SK-N-SH (cell line): Measurements from ENCODE around the gene ZBTB33. TPM values are rescaled to one million over a fixed set of nuclear protein-coding genes. Genes with fewer than 3 reads are reported as not detected.

Source experiments
- CTCF ChIA-PET: fragments of 300-600, 350-600 bp; formaldehyde crosslinking; extraction: SDS; loops from one replicate; lab custom pipeline; 2021; lab: Yijun Ruan, JAX
- POLR2A ChIA-PET: fragments of 350-600 bp; sonication (Branson Sonifier 250); formaldehyde crosslinking; extraction: SDS; loops from one replicate; lab custom pipeline; 2020; ENCODE audit warnings: antibody characterized with exemption, inconsistent platforms; lab: Yijun Ruan, JAX
- DNase-seq: peaks from one replicate; pipeline ENCODE4 v3.0.0; 2012
- H2AFZ ChIP-seq: fragments of 200-600 bp; sonication (generic); 2 replicates; pipeline ENCODE4 v1.8.1; 2016; ENCODE audit warnings: antibody characterized with exemption, mild to moderate bottlenecking, low read depth
- H3F3A ChIP-seq: fragments of 200-600 bp; sonication (generic); replicated peaks from 2 replicates; pipeline ENCODE3; 2016; ENCODE audit warnings: antibody characterized with exemption, mild to moderate bottlenecking; ENCODE audit not compliant: insufficient read depth
- H3K27ac ChIP-seq, 2 experiments: fragments of 200-500 bp in 1 of 2; fragments of 200-600 bp in 1 of 2; sonication (Bioruptor generic) in 1 of 2; sonication (generic), shearing (Covaris generic) in 1 of 2; 2 replicates each; pipeline versions ENCODE4 v1.5.1 to v1.6.1; 2014 to 2016; ENCODE audit warnings: low read depth in 2 of 2, inconsistent platforms in 1 of 2, low read length in 1 of 2, mild to moderate bottlenecking in 1 of 2, mixed read lengths in 1 of 2
- H3K27me3 ChIP-seq: fragments of 200-600 bp; sonication (generic), shearing (Covaris generic); 2 replicates; pipeline ENCODE4 v1.6.1; 2016; ENCODE audit warnings: mixed run types; ENCODE audit not compliant: insufficient read depth
- H3K36me3 ChIP-seq, 2 experiments: fragments of 200-500 bp in 1 of 2; fragments of 200-600 bp in 1 of 2; sonication (Bioruptor generic) in 1 of 2; sonication (generic) in 1 of 2; replicated peaks in 1 of 2; 2 replicates each; pipeline versions ENCODE3 to v1.5.1; 2014 to 2016; ENCODE audit warnings: low read length in 1 of 2, mild to moderate bottlenecking in 1 of 2; ENCODE audit not compliant: insufficient read depth in 2 of 2, control insufficient read depth in 1 of 2
- H3K4me1 ChIP-seq, 2 experiments: fragments of 200-500 bp in 1 of 2; fragments of 200-600 bp in 1 of 2; sonication (Bioruptor generic) in 1 of 2; sonication (generic), shearing (Covaris generic) in 1 of 2; 2 replicates each; pipeline versions ENCODE4 v1.5.1 to v1.6.1; 2014 to 2016; ENCODE audit warnings: low read depth in 1 of 2, low read length in 1 of 2, mixed run types in 1 of 2; ENCODE audit not compliant: insufficient read depth in 2 of 2, control insufficient read depth in 1 of 2
- H3K4me2 ChIP-seq: fragments of 200-600 bp; sonication (generic), shearing (Covaris generic); 2 replicates; pipeline ENCODE4 v1.6.1; 2017; ENCODE audit warnings: mixed run types
- H3K4me3 ChIP-seq, 2 experiments: fragments of 200-500 bp in 1 of 2; fragments of 200-600 bp in 1 of 2; sonication (Bioruptor generic) in 1 of 2; sonication (generic), shearing (Covaris generic) in 1 of 2; 2 replicates each; pipeline versions ENCODE4 v1.5.1 to v1.8.1; 2014 to 2016; ENCODE audit warnings: low read depth in 2 of 2, inconsistent platforms in 1 of 2, low read length in 1 of 2, mild to moderate bottlenecking in 1 of 2, mixed read lengths in 1 of 2, moderate library complexity in 1 of 2
- H3K79me2 ChIP-seq: fragments of 200-600 bp; sonication (generic); 2 replicates; pipeline ENCODE4 v1.8.1; 2017; ENCODE audit warnings: mild to moderate bottlenecking; ENCODE audit not compliant: insufficient read depth
- H3K9ac ChIP-seq: fragments of 200-600 bp; sonication (generic); 2 replicates; pipeline ENCODE4 v1.6.1; 2017; ENCODE audit warnings: mixed run types
- H3K9me2 ChIP-seq: fragments of 200-600 bp; sonication (generic); 2 replicates; pipeline ENCODE4 v1.6.1; 2017; ENCODE audit warnings: mixed run types
- H3K9me3 ChIP-seq: fragments of 200-600 bp; sonication (generic); 2 replicates; pipeline ENCODE4 v1.6.1; 2017; ENCODE audit warnings: mixed run types, mild to moderate bottlenecking, moderate library complexity
- H4K20me1 ChIP-seq: fragments of 200-600 bp; sonication (generic); 2 replicates; pipeline ENCODE4 v1.6.1; 2017; ENCODE audit warnings: mild to moderate bottlenecking, mixed run types; ENCODE audit not compliant: insufficient read depth
- CHD2 ChIP-seq: fragments of 150-350 bp; IDR thresholded peaks from 2 replicates; pipeline ENCODE4 v1.6.1; 2018; ENCODE audit warnings: low read length; ENCODE audit not compliant: partially characterized antibody
- CTCF ChIP-seq: fragments of 200-600 bp; sonication (generic); IDR thresholded peaks from 2 replicates; pipeline ENCODE4 v1.6.1; 2017; ENCODE audit warnings: antibody characterized with exemption, mild to moderate bottlenecking, moderate library complexity
- ELF1 ChIP-seq: IDR thresholded peaks from 2 replicates; pipeline ENCODE4 v1.4.0; 2012
- EP300 ChIP-seq, 2 experiments: IDR thresholded peaks; 2 replicates each; pipeline versions ENCODE4 v1.4.0 to v1.6.1; 2012; ENCODE audit warnings: borderline replicate concordance in 1 of 2, low read depth in 1 of 2, low read length in 1 of 2
- FOSL2 ChIP-seq: IDR thresholded peaks from 2 replicates; pipeline ENCODE4 v1.4.0; 2012; ENCODE audit warnings: low read depth, mild to moderate bottlenecking, moderate library complexity, borderline replicate concordance
- FOXJ3 ChIP-seq: sonication (generic); formaldehyde crosslinking; IDR thresholded peaks from 2 replicates; pipeline ENCODE4 v1.5.1; 2020; ENCODE audit warnings: mild to moderate bottlenecking, missing genetic modification reagents
- MAX ChIP-seq: IDR thresholded peaks from 2 replicates; pipeline ENCODE4 v1.4.0; 2012; ENCODE audit warnings: low read depth
- MXI1 ChIP-seq: IDR thresholded peaks from 2 replicates; pipeline ENCODE4 v1.6.1; 2012; ENCODE audit warnings: mild to moderate bottlenecking, low read depth, low read length, improper control_type of control experiment
- PBX3 ChIP-seq: IDR thresholded peaks from 2 replicates; pipeline ENCODE4; 2012
- RAD21 ChIP-seq: IDR thresholded peaks from 2 replicates; pipeline ENCODE4 v1.6.1; 2012; ENCODE audit warnings: mild to moderate bottlenecking, low read length
- REST ChIP-seq: IDR thresholded peaks from 2 replicates; pipeline ENCODE4 v1.6.1; 2012; ENCODE audit warnings: mild to moderate bottlenecking, low read depth, low read length, moderate library complexity
- SIN3A ChIP-seq: IDR thresholded peaks from 2 replicates; pipeline ENCODE4 v1.6.1; 2012; ENCODE audit warnings: low read depth, mild to moderate bottlenecking, low read length, moderate library complexity, borderline replicate concordance
- SMC3 ChIP-seq: IDR thresholded peaks from 2 replicates; pipeline ENCODE4 v1.6.1; 2012; ENCODE audit warnings: low read depth, low read length, improper control_type of control experiment
- WGBS: methylation state at CpG from one replicate; pipeline ENCODE4 v1.1.6; 2017; ENCODE audit warnings: low lambda C conversion rate; 5-methylcytosine and 5-hydroxymethylcytosine counted together
- polyA plus RNA-seq, 3 experiments: library from polyadenylated mRNA; depleted of rRNA; stranded (reverse); fragments of >200 nt; gene quantifications; 2 replicates each; pipeline ENCODE4 v1.2.3, GENCODE V29; 2012

The ZBTB33 gene
- polyA plus RNA-seq, 1 of the 3 experiments (the other 2 are of a cell fraction): 1.2 TPM

GRCh38 chrX:120213438-120214265, 37.0 kb upstream of the ZBTB33 start:
- H3K9ac ChIP-seq: no peak overlapping the region
- H3K79me2 ChIP-seq: no peaks in the 10 kb centered on the region
- no peak overlapping the region for H3K4me2 ChIP-seq
- no peaks in the 10 kb centered on the region for H3F3A ChIP-seq
- H3K9me2 ChIP-seq: no peaks in the 10 kb centered on the region
- no peaks in the 10 kb centered on the region for H3K9me3 ChIP-seq
- H4K20me1 ChIP-seq: no peaks in the 10 kb centered on the region
- H3K4me3 ChIP-seq: no peak overlapping the region
- 13% methylated on average over 8 of the region's 8 CpGs for WGBS
- no peaks in the 10 kb centered on the region; the same call in 1 of the 2 replicates for H3K27me3 ChIP-seq
- ChIA-PET CTCF (interaction anchor here (0.6 to 2.9 kb wide), 33 partner anchors 9 to 707 kb away, joined by 3 to 33 read pairs (median 5); partner anchors contain the start of genes RHOXF1 and ZBTB33), POLR2A (no interaction called here)
- no peak overlapping the region for H2AFZ ChIP-seq
- DNase-seq: peak; percentile 66
- H3K27ac ChIP-seq: no peak overlapping the region
- no peaks in the 10 kb centered on the region; a peak in 1 of 4 replicates for H3K4me1 ChIP-seq
- peak; percentile 91 for TF ChIP-seq CTCF
- no peak for TF ChIP-seq CHD2
- no peak for TF ChIP-seq ELF1
- peak; percentile 80 for TF ChIP-seq RAD21
- TF ChIP-seq REST: peak; percentile 85
- TF ChIP-seq FOSL2: no peak
- TF ChIP-seq MXI1: no peak
- no peak for TF ChIP-seq SIN3A
- no peak for TF ChIP-seq FOXJ3
- TF ChIP-seq PBX3: no peak
- TF ChIP-seq EP300 (IDR thresholded peaks at IDR 0.05; ENCODE audit: borderline replicate concordance in 1 of 2, low read depth in 1 of 2, low read length in 1 of 2): no peak
- TF ChIP-seq SMC3: peak; percentile 70
- TF ChIP-seq MAX: no peak
- no peaks in the 10 kb centered on the region for H3K36me3 ChIP-seq
